Tibial nerve (tissue), 4 donors: ENCODE data around the gene UNC80. TPM values are rescaled to one million over a fixed set of nuclear protein-coding genes. Genes with fewer than 3 reads are reported as not detected.

Experiments used
- DNase-seq, 2 donors: peaks; one replicate each; pipeline ENCODE4 v3.0.0-alpha.2; 2019; ENCODE audit warnings: low spot score in 2 of 2
- H3K27ac ChIP-seq, 4 donors: fragments of 200-600 bp; sonication (generic) in 3 of 4; one replicate each; pipeline ENCODE4 v1.5.1; 2017 to 2019; ENCODE audit warnings: mild to moderate bottlenecking in 1 of 4
- H3K27me3 ChIP-seq, 2 donors: fragments of 200-600 bp; sonication (generic) in 1 of 2; one replicate each; pipeline versions ENCODE4 v1.5.1 to v1.6.0; 2017 to 2019
- H3K36me3 ChIP-seq, 3 donors: fragments of 200-600 bp; sonication (generic); one replicate each; pipeline ENCODE4 v1.5.1; 2018 to 2019
- H3K4me1 ChIP-seq, 4 donors: fragments of 200-600 bp; sonication (generic) in 3 of 4; one replicate each; pipeline ENCODE4 v1.5.1; 2017 to 2019
- H3K4me3 ChIP-seq, 4 donors: fragments of 200-600 bp; sonication (generic) in 3 of 4; one replicate each; pipeline ENCODE4 v1.5.1; 2017 to 2019; ENCODE audit warnings: mild to moderate bottlenecking in 1 of 4, moderate library complexity in 1 of 4
- H3K9me3 ChIP-seq, 4 donors: fragments of 200-600 bp; sonication (generic) in 3 of 4; one replicate each; pipeline ENCODE4 v1.5.1; 2017 to 2019
- EP300 ChIP-seq, 2 donors: sonication (generic); formaldehyde crosslinking; IDR thresholded peaks; one replicate each; pipeline ENCODE4 v1.6.1; 2017; ENCODE audit warnings: antibody characterized with exemption in 2 of 2, mild to moderate bottlenecking in 1 of 2
- POLR2A ChIP-seq, 2 donors: fragments of 450-650 bp; IDR thresholded peaks; one replicate each; pipeline ENCODE4 v1.6.1; 2017; ENCODE audit warnings: antibody characterized with exemption in 2 of 2, mild to moderate bottlenecking in 2 of 2, moderate library complexity in 2 of 2
- WGBS, 2 donors: methylation state at CpG; one replicate each; pipeline ENCODE4 v1.1.5; 2018; 5-methylcytosine and 5-hydroxymethylcytosine counted together
- total RNA-seq, 4 donors: library from RNA; depleted of rRNA; stranded (reverse); fragments of >200 nt; gene quantifications; one replicate each; pipeline ENCODE4 v1.1.0, GENCODE V29; 2016
- TF ChIP-seq, protein P1 (sequence below), 5 experiments: fragments of 200-600 bp in 3 of 5; fragments of 450-650 bp in 2 of 5; sonication (generic) in 3 of 5; IDR thresholded peaks; one replicate each; pipeline ENCODE4 v1.5.1; 2016 to 2019; ENCODE audit warnings: antibody characterized with exemption in 5 of 5, mild to moderate bottlenecking in 3 of 5, moderate library complexity in 2 of 5

UNC80 gene
- total RNA-seq, 4 donors from 2014 or later, result 0.22 to 0.30 TPM; not detected in 2

DNA sequence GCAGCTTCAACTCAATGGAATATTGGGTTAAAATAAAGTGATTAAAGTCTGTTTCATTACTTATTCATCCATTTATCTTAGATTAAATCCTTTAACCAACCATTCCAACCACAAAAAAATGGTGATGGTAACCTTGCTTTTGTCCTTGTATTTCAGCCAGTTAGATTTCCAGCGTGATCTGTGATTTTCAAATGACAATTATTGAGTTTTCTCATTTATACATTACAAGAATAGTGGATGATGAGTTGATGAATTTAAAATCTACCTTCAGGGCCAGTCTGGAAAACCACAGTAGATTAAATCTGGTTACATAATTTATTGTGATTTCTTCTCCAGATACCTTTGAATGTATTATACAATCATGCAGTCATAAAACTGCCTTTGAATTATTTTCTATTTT is 29.7 kb upstream of the UNC80 start:
- Histone ChIP-seq H3K27ac (no peak overlapping the region), H3K9me3 (peaks cover 0 to 8% (median 0%) of the 10 kb centered on the region in 4 donors), H3K27me3 (no peaks in the 10 kb centered on the region), H3K4me1 (no peaks in the 10 kb centered on the region), H3K4me3 (no peak overlapping the region), H3K36me3 (no peaks in the 10 kb centered on the region)
- no peak for TF ChIP-seq EP300 (IDR thresholded peaks at IDR 0.05)
- TF ChIP-seq, protein P1, sequence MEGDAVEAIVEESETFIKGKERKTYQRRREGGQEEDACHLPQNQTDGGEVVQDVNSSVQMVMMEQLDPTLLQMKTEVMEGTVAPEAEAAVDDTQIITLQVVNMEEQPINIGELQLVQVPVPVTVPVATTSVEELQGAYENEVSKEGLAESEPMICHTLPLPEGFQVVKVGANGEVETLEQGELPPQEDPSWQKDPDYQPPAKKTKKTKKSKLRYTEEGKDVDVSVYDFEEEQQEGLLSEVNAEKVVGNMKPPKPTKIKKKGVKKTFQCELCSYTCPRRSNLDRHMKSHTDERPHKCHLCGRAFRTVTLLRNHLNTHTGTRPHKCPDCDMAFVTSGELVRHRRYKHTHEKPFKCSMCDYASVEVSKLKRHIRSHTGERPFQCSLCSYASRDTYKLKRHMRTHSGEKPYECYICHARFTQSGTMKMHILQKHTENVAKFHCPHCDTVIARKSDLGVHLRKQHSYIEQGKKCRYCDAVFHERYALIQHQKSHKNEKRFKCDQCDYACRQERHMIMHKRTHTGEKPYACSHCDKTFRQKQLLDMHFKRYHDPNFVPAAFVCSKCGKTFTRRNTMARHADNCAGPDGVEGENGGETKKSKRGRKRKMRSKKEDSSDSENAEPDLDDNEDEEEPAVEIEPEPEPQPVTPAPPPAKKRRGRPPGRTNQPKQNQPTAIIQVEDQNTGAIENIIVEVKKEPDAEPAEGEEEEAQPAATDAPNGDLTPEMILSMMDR (IDR thresholded peaks at IDR 0.05), result no peak
- TF ChIP-seq POLR2A (IDR thresholded peaks at IDR 0.05), result no peak
- 81 to 87% methylated on average over 1 of the region's 1 CpG for WGBS, 2 donors
- no peak for DNase-seq

DNA sequence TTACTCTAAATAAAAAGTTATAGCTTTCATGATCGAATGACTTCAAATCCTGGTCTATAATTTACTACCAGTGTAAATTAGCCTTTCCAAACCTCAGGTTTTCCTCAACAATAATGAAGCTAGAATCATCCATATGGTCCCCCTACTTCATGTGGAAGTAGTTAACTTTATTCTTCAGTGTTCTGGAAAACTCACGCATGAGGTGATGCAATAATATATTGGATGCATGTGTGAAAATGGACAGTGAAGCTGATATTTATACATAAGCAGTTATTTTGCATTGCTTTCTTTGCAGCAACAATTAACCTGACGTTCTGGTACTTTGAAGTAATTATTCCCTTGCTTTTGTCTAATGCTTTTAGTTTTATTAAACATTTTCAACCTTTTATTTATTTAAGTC is 18.6 kb upstream of the UNC80 start:
- Histone ChIP-seq H3K4me1 (no peaks in the 10 kb centered on the region), H3K27me3 (no peaks in the 10 kb centered on the region), H3K27ac (no peak overlapping the region), H3K4me3 (no peak overlapping the region), H3K36me3 (no peaks in the 10 kb centered on the region), H3K9me3 (no peaks in the 10 kb centered on the region)
- DNase-seq, result no peak
- 32 to 35% methylated on average over 3 of the region's 3 CpGs for WGBS, 2 donors
- TF ChIP-seq, protein P1 (IDR thresholded peaks at IDR 0.05), result no peak
- TF ChIP-seq EP300 (IDR thresholded peaks at IDR 0.05) (no peak), POLR2A (IDR thresholded peaks at IDR 0.05) (no peak)

DNA sequence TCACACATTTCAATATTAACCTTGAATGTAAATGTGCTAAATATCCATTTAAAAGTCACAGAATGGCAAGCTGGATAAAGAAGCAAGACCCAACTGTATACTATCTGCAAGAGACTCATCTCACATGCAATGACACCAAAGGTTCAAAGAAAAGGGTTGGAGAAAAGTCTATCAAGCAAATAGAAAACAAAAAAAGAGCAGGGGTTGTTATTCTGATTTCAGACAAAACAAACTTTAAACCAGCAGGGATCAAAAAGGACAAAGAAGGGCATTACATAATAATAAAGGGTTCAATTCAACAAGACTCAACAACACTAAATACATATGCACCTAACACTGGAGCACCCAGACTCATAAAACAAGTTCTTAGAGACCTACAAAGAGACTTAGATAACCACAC is 14.5 kb upstream of the UNC80 start:
- H3K27me3 ChIP-seq, result no peaks in the 10 kb centered on the region
- H3K36me3 ChIP-seq, result no peaks in the 10 kb centered on the region
- H3K9me3 ChIP-seq, result peaks cover 0 to 4% (median 0%) of the 10 kb centered on the region in 4 donors
- no peak for TF ChIP-seq EP300 (IDR thresholded peaks at IDR 0.05)
- TF ChIP-seq, protein P1 (IDR thresholded peaks at IDR 0.05), result no peak
- TF ChIP-seq POLR2A (IDR thresholded peaks at IDR 0.05), result no peak
- DNase-seq, result no peak
- H3K27ac ChIP-seq, result no peak overlapping the region
- no peaks in the 10 kb centered on the region for H3K4me1 ChIP-seq
- no peak overlapping the region for H3K4me3 ChIP-seq

DNA sequence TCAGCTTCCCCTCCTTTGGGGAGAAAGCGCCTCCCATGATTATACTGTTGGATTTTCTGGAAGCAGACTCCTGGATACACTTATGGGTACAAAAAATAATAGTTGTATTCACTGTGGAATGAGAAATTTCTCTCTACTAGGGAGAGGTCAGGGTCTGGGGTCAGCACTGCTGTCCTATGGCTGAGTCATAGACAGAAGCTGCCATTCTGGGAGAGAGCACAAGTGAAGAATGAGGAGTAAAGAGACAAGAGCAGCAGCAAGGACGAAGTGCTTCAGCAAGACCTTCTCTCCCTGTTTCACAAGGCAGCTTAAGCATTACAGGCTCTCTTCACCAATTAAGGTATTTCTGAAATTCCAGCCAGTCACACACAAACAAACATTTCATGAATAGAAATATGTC is 10.1 kb upstream of the UNC80 start:
- H3K27ac ChIP-seq, result no peak overlapping the region
- H3K9me3 ChIP-seq, result peaks cover 0 to 4% (median 0%) of the 10 kb centered on the region in 4 donors
- no peaks in the 10 kb centered on the region for H3K36me3 ChIP-seq
- no peaks in the 10 kb centered on the region for H3K4me1 ChIP-seq
- no peak overlapping the region for H3K4me3 ChIP-seq
- WGBS, 2 donors, result 35 to 36% methylated on average over 2 of the region's 2 CpGs
- DNase-seq, result no peak
- TF ChIP-seq, protein P1 (IDR thresholded peaks at IDR 0.05), result no peak
- no peak for TF ChIP-seq POLR2A (IDR thresholded peaks at IDR 0.05)
- no peak for TF ChIP-seq EP300 (IDR thresholded peaks at IDR 0.05)
- no peaks in the 10 kb centered on the region for H3K27me3 ChIP-seq

DNA sequence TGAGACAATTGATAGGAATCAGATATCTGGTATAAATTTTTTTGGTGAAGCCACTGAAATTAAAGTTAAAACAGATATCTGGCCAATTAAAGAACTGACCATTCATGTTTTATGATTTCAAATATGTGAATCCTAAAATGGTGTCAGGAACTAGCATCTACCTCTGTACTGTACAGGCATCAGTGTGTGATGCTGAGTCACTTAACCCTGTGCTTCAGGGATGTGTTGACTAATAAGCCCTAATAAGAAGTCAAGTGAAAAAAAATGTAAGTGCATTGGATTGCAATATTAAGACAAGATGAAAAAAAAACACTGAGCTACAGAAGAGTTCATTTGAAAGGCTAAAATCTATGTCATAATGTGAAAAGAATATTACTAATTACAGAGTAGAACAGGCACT is 9.1 kb upstream of the UNC80 start:
- no peak for TF ChIP-seq EP300 (IDR thresholded peaks at IDR 0.05)
- TF ChIP-seq POLR2A (IDR thresholded peaks at IDR 0.05), result no peak
- TF ChIP-seq, protein P1 (IDR thresholded peaks at IDR 0.05), result no peak
- DNase-seq, result no peak
- peaks cover 0 to 4% (median 0%) of the 10 kb centered on the region in 4 donors for H3K9me3 ChIP-seq
- H3K36me3 ChIP-seq, result no peaks in the 10 kb centered on the region
- H3K4me1 ChIP-seq, result no peaks in the 10 kb centered on the region
- no peak overlapping the region for H3K4me3 ChIP-seq
- no peaks in the 10 kb centered on the region for H3K27me3 ChIP-seq
- H3K27ac ChIP-seq, result no peak overlapping the region
